IMR-90 (cell line): ENCODE data around the gene PACC1. TPM values are rescaled to one million over a fixed set of nuclear protein-coding genes. Genes with fewer than 3 reads are reported as not detected.

Experiments used
- ATAC-seq: fragments of 200-7000 bp; cut with Tn5 transposase; 2 replicates; pipeline ENCODE4 v1.9.1; 2020; ENCODE audit warnings: low read depth, mild to moderate bottlenecking, moderate library complexity
- BruUV-seq: library from RNA; stranded (reverse); fragments of 400-500 nt; replicated peaks from 2 replicates; lab custom pipeline; 2021; lab: Mats Ljungman, UMichigan
- CTCF ChIA-PET: fragments of 300-600 bp; formaldehyde crosslinking; extraction: SDS; loops from one replicate; lab custom pipeline; 2021; ENCODE audit warnings: antibody characterized with exemption; lab: Yijun Ruan, JAX
- POLR2A ChIA-PET: fragments of 300-600 bp; sonication (Branson Sonifier 250); formaldehyde crosslinking; loops from one replicate; lab custom pipeline; 2022; ENCODE audit warnings: antibody characterized with exemption; ENCODE audit not compliant: unreplicated experiment; lab: Charles Lee
- DNase-seq: peaks from one replicate; pipeline ENCODE4 v3.0.0; 2013
- H2AFZ ChIP-seq: replicated peaks from 2 replicates; pipeline ENCODE3; 2013; ENCODE audit warnings: low read length, mild to moderate bottlenecking; ENCODE audit not compliant: poor library complexity
- H2AK5ac ChIP-seq: 2 replicates; pipeline ENCODE4 v1.6.1; 2013; ENCODE audit warnings: low read depth, low read length, inconsistent platforms
- H2AK9ac ChIP-seq: replicated peaks from 2 replicates; pipeline ENCODE3; 2013; ENCODE audit warnings: mild to moderate bottlenecking, low read depth, low read length, moderate library complexity; ENCODE audit not compliant: poor library complexity
- H2BK120ac ChIP-seq: 2 replicates; pipeline ENCODE4 v1.6.1; 2013; ENCODE audit warnings: low read depth, low read length, inconsistent platforms
- H2BK15ac ChIP-seq: 3 replicates; pipeline ENCODE4 v1.6.1; 2013; ENCODE audit warnings: low read depth, low read length, inconsistent platforms
- H2BK20ac ChIP-seq: 2 replicates; pipeline ENCODE4 v1.6.1; 2013; ENCODE audit warnings: low read depth, mild to moderate bottlenecking, inconsistent platforms, low read length, moderate library complexity
- H2BK5ac ChIP-seq: 2 replicates; pipeline ENCODE4 v1.6.1; 2013; ENCODE audit warnings: mild to moderate bottlenecking, low read depth, low read length, inconsistent platforms; ENCODE audit not compliant: poor library complexity, severe bottlenecking
- H3K14ac ChIP-seq: replicated peaks from 2 replicates; pipeline ENCODE4 v1.6.1; 2013; ENCODE audit warnings: low read depth, low read length, inconsistent platforms
- H3K18ac ChIP-seq: 2 replicates; pipeline ENCODE4 v1.6.1; 2013; ENCODE audit warnings: low read depth, low read length, control low read depth
- H3K23ac ChIP-seq: 2 replicates; pipeline ENCODE4 v1.6.1; 2013; ENCODE audit warnings: low read depth, low read length, inconsistent platforms
- H3K27ac ChIP-seq: 2 replicates; pipeline ENCODE4 v1.5.1; 2013; ENCODE audit warnings: mild to moderate bottlenecking, control low read depth, low read length; ENCODE audit not compliant: insufficient read depth
- H3K27me3 ChIP-seq: 2 replicates; pipeline ENCODE4 v1.6.1; 2013; ENCODE audit warnings: low read length; ENCODE audit not compliant: control insufficient read depth, insufficient read depth
- H3K36me3 ChIP-seq: 2 replicates; pipeline ENCODE4 v1.6.1; 2013; ENCODE audit warnings: low read length, mixed read lengths; ENCODE audit not compliant: control insufficient read depth, insufficient read depth
- H3K4ac ChIP-seq: 2 replicates; pipeline ENCODE4 v1.6.1; 2013; ENCODE audit warnings: low read depth, low read length, inconsistent platforms
- H3K4me1 ChIP-seq: 2 replicates; pipeline ENCODE4 v1.6.1; 2013; ENCODE audit warnings: low read length, mixed read lengths; ENCODE audit not compliant: control insufficient read depth, insufficient read depth
- H3K4me2 ChIP-seq: 2 replicates; pipeline ENCODE4 v1.6.1; 2013; ENCODE audit warnings: low read depth, mild to moderate bottlenecking, control low read depth, low read length, moderate library complexity
- H3K4me3 ChIP-seq: 2 replicates; pipeline ENCODE4 v1.5.1; 2013; ENCODE audit warnings: low read depth, mild to moderate bottlenecking, control low read depth, low read length, moderate library complexity; ENCODE audit not compliant: insufficient read depth
- H3K56ac ChIP-seq: 2 replicates; pipeline ENCODE4 v1.6.1; 2013; ENCODE audit warnings: low read length, inconsistent platforms; ENCODE audit not compliant: insufficient read depth; ENCODE audit errors: extremely low read depth
- H3K79me1 ChIP-seq, 2 experiments: 2 replicates each; pipeline ENCODE4 v1.6.1; 2013; ENCODE audit warnings: low read length in 2 of 2, inconsistent platforms in 1 of 2, low read depth in 1 of 2
- H3K9ac ChIP-seq: 2 replicates; pipeline ENCODE4 v1.6.1; 2013; ENCODE audit warnings: low read depth, low read length, control low read depth
- H3K9me1 ChIP-seq: 2 replicates; pipeline ENCODE4 v1.6.1; 2013; ENCODE audit warnings: low read length, inconsistent platforms; ENCODE audit not compliant: insufficient read depth
- H3K9me3 ChIP-seq: 2 replicates; pipeline ENCODE4 v1.6.1; 2013; ENCODE audit warnings: low read length; ENCODE audit not compliant: control insufficient read depth, insufficient read depth
- H4K20me1 ChIP-seq: 2 replicates; pipeline ENCODE4 v1.6.1; 2013; ENCODE audit warnings: low read length, inconsistent platforms; ENCODE audit not compliant: insufficient read depth
- H4K5ac ChIP-seq: 2 replicates; pipeline ENCODE4 v1.6.1; 2013; ENCODE audit warnings: mild to moderate bottlenecking, low read depth, low read length, control low read depth
- H4K8ac ChIP-seq, 2 experiments: 2 replicates each; pipeline ENCODE4 v1.6.1; 2013; ENCODE audit warnings: low read depth in 2 of 2, low read length in 2 of 2, control low read depth in 1 of 2, inconsistent platforms in 1 of 2
- H4K91ac ChIP-seq: 2 replicates; pipeline ENCODE4 v1.6.1; 2013; ENCODE audit warnings: low read depth, low read length, inconsistent platforms; ENCODE audit not compliant: insufficient read depth
- CHD1 ChIP-seq: IDR thresholded peaks from 2 replicates; pipeline ENCODE4 v1.6.1; 2012; ENCODE audit warnings: low read depth, low read length, improper control_type of control experiment
- NFE2L2 ChIP-seq: fragments of 150-350 bp; IDR thresholded peaks from 2 replicates; pipeline ENCODE4 v1.6.1; 2016; ENCODE audit warnings: low read depth, mild to moderate bottlenecking, low read length
- RCOR1 ChIP-seq: IDR thresholded peaks from 2 replicates; pipeline ENCODE4 v1.6.1; 2012; ENCODE audit warnings: mild to moderate bottlenecking, low read length, improper control_type of control experiment; ENCODE audit not compliant: insufficient replicate concordance
- WGBS, 2 experiments: methylation state at CpG; one replicate each; pipeline versions ENCODE4 v1.1.5 to v1.1.7; 2013; ENCODE audit warnings: missing lambda C conversion rate in 2 of 2; ENCODE audit not compliant: insufficient read length in 1 of 2; ENCODE audit errors: extremely low coverage in 2 of 2; 5-methylcytosine and 5-hydroxymethylcytosine counted together
- dilution Hi-C: fragments of 300-500 bp; cut with HindIII; formaldehyde crosslinking; loops from one replicate; pipeline ENCODE4 v1.14.3; 2018; ENCODE audit warnings: low sequenced_read_pairs; ENCODE audit not compliant: unreplicated experiment
- in situ Hi-C: fragments of 300-500 bp; cut with MboI; formaldehyde crosslinking; loops from 3 replicates; pipeline ENCODE4 v1.14.3; 2019; ENCODE audit warnings: low sequenced_read_pairs, inconsistent platforms, mixed read lengths
- intact Hi-C: fragments of 100-400 bp; cut with micrococcal nuclease; formaldehyde crosslinking; loops from 2 replicates; pipeline ENCODE4 v1.10.0; 2022
- polyA plus RNA-seq, 3 experiments: library from polyadenylated mRNA; depleted of rRNA; stranded (reverse); fragments of >200 nt; gene quantifications; 2 replicates each; pipeline ENCODE4 v1.2.3, GENCODE V29; 2012; ENCODE audit warnings: low replicate concordance in 1 of 3
- total RNA-seq: library from RNA; depleted of rRNA; stranded (reverse); fragments of >200 nt; gene quantifications from 2 replicates; pipeline ENCODE4 v1.2.3, GENCODE V29; 2012
- TF ChIP-seq, protein P1 (sequence below): fragments of 150-350 bp; IDR thresholded peaks from 2 replicates; pipeline ENCODE4 v1.6.1; 2016; ENCODE audit warnings: low read depth, mild to moderate bottlenecking, low read length, moderate library complexity, borderline replicate concordance

The PACC1 gene
- total and polyA plus RNA-seq, 2 of the 4 experiments (the other 2 are of a cell fraction): 8.6 to 13.4 TPM

DNA sequence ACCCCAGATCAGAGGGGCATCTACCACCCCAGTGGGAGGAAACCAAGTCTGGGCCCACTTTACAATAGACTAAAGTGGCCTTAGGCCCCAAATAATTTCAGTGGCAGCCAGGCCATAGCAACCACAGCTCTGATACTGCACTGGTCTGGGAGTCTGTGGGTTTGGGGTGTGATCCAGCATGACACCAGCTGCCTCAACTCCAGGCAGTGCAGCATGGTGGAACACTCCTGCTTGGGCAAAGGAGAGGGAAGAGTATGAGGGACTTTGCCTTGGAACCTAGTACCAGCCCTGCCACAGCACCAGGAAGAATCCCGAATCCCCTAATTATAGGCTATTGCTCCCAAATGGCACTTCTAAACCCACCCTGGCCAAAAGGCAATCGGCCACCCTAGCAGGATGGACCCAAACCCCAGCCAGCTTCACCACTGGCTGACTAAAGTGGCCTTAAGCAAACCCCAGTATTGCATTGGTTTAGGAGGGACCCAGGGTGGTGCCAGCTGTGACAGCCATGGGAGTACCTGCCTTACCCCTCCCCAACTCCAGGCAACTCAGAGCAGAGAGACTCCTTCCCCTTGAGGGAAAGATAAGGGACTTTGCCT lies 47.1 kb downstream of the PACC1 start (continued):
- TF ChIP-seq RCOR1: no peak

DNA sequence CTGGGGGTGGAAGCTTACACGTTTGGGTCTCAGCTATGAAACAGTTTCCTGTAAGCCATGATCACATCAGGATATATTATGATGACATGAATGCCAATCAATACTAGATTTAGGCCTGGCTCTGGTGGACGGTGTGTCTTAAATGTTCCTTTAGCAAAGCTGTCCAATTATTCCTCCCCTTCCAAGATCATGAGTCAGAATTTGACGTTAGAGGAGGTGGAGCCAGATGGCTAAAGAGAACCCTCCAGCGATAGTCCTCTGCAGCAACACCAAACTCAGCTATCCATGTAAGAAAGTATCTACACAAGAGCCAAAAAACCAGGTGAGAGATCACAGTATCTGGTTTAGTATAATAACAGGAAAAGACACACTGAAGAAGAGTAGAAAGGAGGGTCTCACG lies 47.8 kb downstream of the PACC1 start:
- in situ Hi-C loops: loop anchor here (5.0 to 25.0 kb wide), 2 partner anchors 295 to 680 kb away; partner anchors contain the start of gene NEK2
- no peak overlapping the region for H3K18ac ChIP-seq
- no peak overlapping the region for H2BK15ac ChIP-seq
- H3K4ac ChIP-seq: no peak overlapping the region
- 0 out of 2 replicates have a peak, but pooled peaks cover 6% of the 10 kb centered on the region for H4K20me1 ChIP-seq
- DNase-seq (peak; percentile 49), ATAC-seq (peak; percentile 33)
- H3K9me1 ChIP-seq: 0 out of 2 replicates have a peak, but pooled peaks cover 4% of the 10 kb centered on the region
- no peak overlapping the region for H3K4me3 ChIP-seq
- H2AFZ ChIP-seq: no peak overlapping the region
- no peak overlapping the region for H2BK5ac ChIP-seq
- no peaks in the 10 kb centered on the region for H3K4me1 ChIP-seq
- no peaks in the 10 kb centered on the region for H3K27me3 ChIP-seq
- H2BK20ac ChIP-seq: no peak overlapping the region
- intact Hi-C loops: no loop called here
- no peak overlapping the region for H4K8ac ChIP-seq
- POLR2A ChIA-PET: no interaction called here
- H3K4me2 ChIP-seq: no peak overlapping the region
- no peak overlapping the region for H3K56ac ChIP-seq
- H3K27ac ChIP-seq: no peak overlapping the region
- no peak overlapping the region for H4K91ac ChIP-seq
- peaks cover 0 to 11% of the 10 kb centered on the region in 2 experiments; a peak in 1 of 4 replicates for H3K79me1 ChIP-seq
- no peak overlapping the region for H3K14ac ChIP-seq
- peaks cover 6% of the 10 kb centered on the region for H3K36me3 ChIP-seq
- H2AK9ac ChIP-seq: no peak overlapping the region
- H3K23ac ChIP-seq: no peak overlapping the region
- H4K5ac ChIP-seq: no peak overlapping the region
- H3K9ac ChIP-seq: no peak overlapping the region
- TF ChIP-seq RCOR1: no peak
- no peak for TF ChIP-seq CHD1
- TF ChIP-seq, protein P1, sequence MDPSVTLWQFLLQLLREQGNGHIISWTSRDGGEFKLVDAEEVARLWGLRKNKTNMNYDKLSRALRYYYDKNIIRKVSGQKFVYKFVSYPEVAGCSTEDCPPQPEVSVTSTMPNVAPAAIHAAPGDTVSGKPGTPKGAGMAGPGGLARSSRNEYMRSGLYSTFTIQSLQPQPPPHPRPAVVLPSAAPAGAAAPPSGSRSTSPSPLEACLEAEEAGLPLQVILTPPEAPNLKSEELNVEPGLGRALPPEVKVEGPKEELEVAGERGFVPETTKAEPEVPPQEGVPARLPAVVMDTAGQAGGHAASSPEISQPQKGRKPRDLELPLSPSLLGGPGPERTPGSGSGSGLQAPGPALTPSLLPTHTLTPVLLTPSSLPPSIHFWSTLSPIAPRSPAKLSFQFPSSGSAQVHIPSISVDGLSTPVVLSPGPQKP: no peak
- TF ChIP-seq NFE2L2: no peak
- CTCF ChIA-PET: interaction anchor here (1.6 to 5.3 kb wide), 3 partner anchors 21 to 296 kb away, joined by 3 to 32 read pairs (median 9); no protein-coding TSS in a partner anchor
- dilution Hi-C loops: no loop called here
- no peak overlapping the region for H2AK5ac ChIP-seq
- no peaks in the 10 kb centered on the region for H3K9me3 ChIP-seq
- no CpG with 5 or more reads among the region's 5 CpGs for WGBS, 2 experiments
- no peak overlapping the region for H2BK120ac ChIP-seq
- BruUV-seq: no TSS peak
